Uterus (tissue), 4 donors: ENCODE data around the gene TUBAL3. TPM values are rescaled to one million over a fixed set of nuclear protein-coding genes. Genes with fewer than 3 reads are reported as not detected.

Experiments
- DNase-seq, 2 donors: peaks; one replicate each; pipeline ENCODE4 v3.0.0-alpha.2; 2019 to 2020
- H3K27ac ChIP-seq, 2 donors: fragments of 200-600 bp; sonication (generic); 1 replicate in 1 of 2; 2 replicates in 1 of 2; pipeline ENCODE4 v1.5.1; 2016 to 2018
- H3K27me3 ChIP-seq, 2 donors: fragments of 200-600 bp; sonication (generic); one replicate each; pipeline ENCODE4 v1.5.1; 2018 to 2019; ENCODE audit warnings: control low read depth in 1 of 2
- H3K36me3 ChIP-seq, 2 donors: fragments of 200-600 bp; sonication (generic); one replicate each; pipeline ENCODE4 v1.5.1; 2019; ENCODE audit warnings: control low read depth in 1 of 2
- H3K4me1 ChIP-seq, 2 donors: fragments of 200-600 bp; sonication (generic); one replicate each; pipeline ENCODE4 v1.5.1; 2018 to 2019; ENCODE audit warnings: control low read depth in 1 of 2
- H3K4me3 ChIP-seq, 2 donors: fragments of 200-600 bp; sonication (generic); 1 replicate in 1 of 2; 2 replicates in 1 of 2; pipeline ENCODE4 v1.5.1; 2018 to 2019; ENCODE audit warnings: mild to moderate bottlenecking in 1 of 2
- H3K9me3 ChIP-seq, 2 donors: fragments of 200-600 bp; sonication (generic); one replicate each; pipeline ENCODE4 v1.5.1; 2019; ENCODE audit warnings: control low read depth in 1 of 2
- CTCF ChIP-seq, 4 experiments: fragments of 200-600 bp in 2 of 4; fragments of 450-650 bp in 2 of 4; sonication (generic) in 2 of 4; IDR thresholded peaks; one replicate each; pipeline ENCODE4 v1.5.1; 2016 to 2019; ENCODE audit warnings: antibody characterized with exemption in 4 of 4, mild to moderate bottlenecking in 2 of 4, moderate library complexity in 1 of 4
- POLR2A ChIP-seq, 2 donors: fragments of 450-650 bp; IDR thresholded peaks; one replicate each; pipeline ENCODE4 v1.6.1; 2016; ENCODE audit warnings: antibody characterized with exemption in 2 of 2, mild to moderate bottlenecking in 1 of 2, moderate library complexity in 1 of 2
- intact Hi-C: fragments of 100-400 bp; cut with DNase I; formaldehyde crosslinking; loops from one replicate; pipeline ENCODE4 v1.15.1; 2023; ENCODE audit warnings: low total_unique reads
- total RNA-seq, 4 donors: library from RNA; depleted of rRNA in 3 of 4; stranded (reverse); fragments of >200 nt in 3 of 4; gene quantifications; one replicate each; pipeline versions ENCODE4 v1.1.0 to v1.2.4, GENCODE V29; 2014 to 2023
- donor health status: DM: yes; HTN: yes; CAD: no.

Gene TUBAL3
- total RNA-seq, 4 donors from 2014 or later: not detected

GRCh38 chr10:5362873-5363272 is 41.8 kb downstream of the TUBAL3 start:
- Histone ChIP-seq H3K9me3 (no peaks in the 10 kb centered on the region), H3K27ac (no peak overlapping the region), H3K4me3 (no peak overlapping the region), H3K27me3 (no peaks in the 10 kb centered on the region), H3K36me3 (no peaks in the 10 kb centered on the region), H3K4me1 (no peaks in the 10 kb centered on the region)
- TF ChIP-seq CTCF (IDR thresholded peaks at IDR 0.05): no peak
- TF ChIP-seq POLR2A (IDR thresholded peaks at IDR 0.05): no peak
- DNase-seq: no peak
- intact Hi-C loops: no loop called here

GRCh38 chr10:5361966-5362365 is 42.7 kb downstream of the TUBAL3 start:
- TF ChIP-seq CTCF (IDR thresholded peaks at IDR 0.05): no peak
- TF ChIP-seq POLR2A (IDR thresholded peaks at IDR 0.05): no peak
- DNase-seq: no peak
- no peaks in the 10 kb centered on the region for H3K4me1 ChIP-seq
- H3K9me3 ChIP-seq: no peaks in the 10 kb centered on the region
- H3K27me3 ChIP-seq: no peaks in the 10 kb centered on the region
- intact Hi-C loops: no loop called here
- H3K4me3 ChIP-seq: no peak overlapping the region
- no peak overlapping the region for H3K27ac ChIP-seq
- H3K36me3 ChIP-seq: no peaks in the 10 kb centered on the region

- no peak for TF ChIP-seq POLR2A (IDR thresholded peaks at IDR 0.05)
- no peak for TF ChIP-seq CTCF (IDR thresholded peaks at IDR 0.05)
- DNase-seq: no peak
- no peaks in the 10 kb centered on the region for H3K9me3 ChIP-seq
- H3K36me3 ChIP-seq: no peaks in the 10 kb centered on the region
- H3K4me3 ChIP-seq: no peak overlapping the region
- intact Hi-C loops: no loop called here
- no peaks in the 10 kb centered on the region for H3K27me3 ChIP-seq
- no peaks in the 10 kb centered on the region for H3K4me1 ChIP-seq
- no peak overlapping the region for H3K27ac ChIP-seq
Observed at GRCh38 chr10:5360318-5360915, 44.2 kb downstream of the TUBAL3 start.

GRCh38 chr10:5356302-5356763 is 48.3 kb downstream of the TUBAL3 start:
- Histone ChIP-seq H3K27ac (no peak overlapping the region), H3K9me3 (no peaks in the 10 kb centered on the region), H3K4me1 (no peaks in the 10 kb centered on the region), H3K4me3 (no peak overlapping the region), H3K27me3 (no peaks in the 10 kb centered on the region), H3K36me3 (no peaks in the 10 kb centered on the region)
- intact Hi-C loops: no loop called here
- TF ChIP-seq CTCF (IDR thresholded peaks at IDR 0.05) (no peak), POLR2A (IDR thresholded peaks at IDR 0.05) (no peak)
- DNase-seq: no peak

- H3K27ac ChIP-seq: no peak overlapping the region
- no peaks in the 10 kb centered on the region for H3K9me3 ChIP-seq
- H3K27me3 ChIP-seq: no peaks in the 10 kb centered on the region
- no peaks in the 10 kb centered on the region for H3K4me1 ChIP-seq
- DNase-seq: no peak
- no peak overlapping the region for H3K4me3 ChIP-seq
- no peaks in the 10 kb centered on the region for H3K36me3 ChIP-seq
- TF ChIP-seq CTCF (IDR thresholded peaks at IDR 0.05): no peak
- TF ChIP-seq POLR2A (IDR thresholded peaks at IDR 0.05): no peak
- intact Hi-C loops: no loop called here
Observed at GRCh38 chr10:5355594-5356301, 48.9 kb downstream of the TUBAL3 start.
